Left lung (tissue), 10 donors: ENCODE measurements around the gene ITGA1. TPM values are rescaled to one million over a fixed set of nuclear protein-coding genes. Genes with fewer than 3 reads are reported as not detected.

Experiments used
- ATAC-seq: fragments of 200-7000 bp; cut with Tn5 transposase; one replicate; pipeline ENCODE4 v1.9.1; 2020; ENCODE audit warnings: moderate library complexity
- DNase-seq, 4 donors: peaks; one replicate each; pipeline ENCODE4 v3.0.0-alpha.2; 2013 to 2020
- H3K27ac ChIP-seq, 2 donors: fragments of 200-600 bp; sonication (generic) in 1 of 2; one replicate each; pipeline versions ENCODE4 v1.5.0 to v1.8.0; 2020 to 2021
- H3K27me3 ChIP-seq, 2 donors: fragments of 200-600 bp; sonication (generic) in 1 of 2; one replicate each; pipeline versions ENCODE4 v1.5.0 to v1.8.0; 2020 to 2021
- H3K36me3 ChIP-seq, 2 donors: fragments of 200-600 bp; sonication (generic) in 1 of 2; one replicate each; pipeline versions ENCODE4 v1.5.0 to v1.8.0; 2020 to 2021
- H3K4me1 ChIP-seq, 2 donors: fragments of 200-600 bp; one replicate each; pipeline ENCODE4 v1.8.0; 2021
- H3K4me3 ChIP-seq, 2 donors: fragments of 200-600 bp; sonication (generic) in 1 of 2; one replicate each; pipeline versions ENCODE4 v1.5.0 to v1.8.0; 2020 to 2021; ENCODE audit warnings: mild to moderate bottlenecking in 1 of 2
- H3K9me3 ChIP-seq, 2 donors: fragments of 200-600 bp; sonication (generic) in 1 of 2; one replicate each; pipeline versions ENCODE4 v1.5.0 to v1.8.0; 2020 to 2021
- CTCF ChIP-seq, 2 donors: fragments of 200-600 bp; sonication (generic) in 1 of 2; IDR thresholded peaks; one replicate each; pipeline versions ENCODE4 v1.5.0 to v1.8.0; 2021; ENCODE audit warnings: antibody characterized with exemption in 2 of 2
- intact Hi-C, 2 donors: fragments of 100-400 bp; cut with DNase I; formaldehyde crosslinking; loops; one replicate each; pipeline versions ENCODE4 v1.11.2 to v1.14.2; 2022
- polyA plus RNA-seq, 6 donors: library from polyadenylated mRNA; unstranded; fragments of 120-200 nt; gene quantifications; one replicate each; pipeline ENCODE4 v1.2.1, GENCODE V29; 2013; ENCODE audit not compliant: insufficient read length in 6 of 6
- total RNA-seq, 2 donors: library from RNA; stranded (reverse); fragmentation: NEBNext Ultra II Directional; extraction: Animal tissue kit (Norgen Biotek cat#: 25700); gene quantifications; one replicate each; pipeline ENCODE4 v1.2.1, GENCODE V29; 2021
- donor health status: DM: no; HTN: yes; CAD: no.
- donor health status: DM: no; HTN: no; CAD: no.

ITGA1 gene
- total and polyA plus RNA-seq, 8 donors: 67.8 to 127 (median 88.2) TPM

- H3K27me3 ChIP-seq: no peaks in the 10 kb centered on the region
- H3K36me3 ChIP-seq: peaks cover 0 to 7% of the 10 kb centered on the region in 2 donors
- no peaks in the 10 kb centered on the region for H3K9me3 ChIP-seq
- intact Hi-C loops: loop anchor here in 1 of 2 donors (10.0 kb wide), 1 partner anchor 88 kb away; no protein-coding TSS in a partner anchor
- H3K4me3 ChIP-seq: no peak overlapping the region
- DNase-seq (peak in 2 of 4 donors; percentile 80 to 82), ATAC-seq (peak; percentile 72)
- peaks cover 6 to 21% of the 10 kb centered on the region in 2 donors for H3K4me1 ChIP-seq
- H3K27ac ChIP-seq: peak overlapping the region in 1 of 2 donors; percentile 60
- TF ChIP-seq CTCF (IDR thresholded peaks at IDR 0.05): no peak
Observed at GRCh38 chr5:52893105-52893504, 105.4 kb downstream of the ITGA1 start.

GRCh38 chr5:52893863-52894262 lies 106.1 kb downstream of the ITGA1 start:
- Histone ChIP-seq H3K4me3 (no peak overlapping the region), H3K27me3 (no peaks in the 10 kb centered on the region), H3K36me3 (no peaks in the 10 kb centered on the region), H3K4me1 (peaks cover 6 to 21% of the 10 kb centered on the region in 2 donors), H3K9me3 (no peaks in the 10 kb centered on the region), H3K27ac (peak overlapping the region in 1 of 2 donors; percentile 60)
- no peak for TF ChIP-seq CTCF (IDR thresholded peaks at IDR 0.05)
- ATAC-seq: no peak
- DNase-seq: no peak
- intact Hi-C loops: loop anchor here in 1 of 2 donors (10.0 kb wide), 1 partner anchor 89 kb away; no protein-coding TSS in a partner anchor

- no peak overlapping the region for H3K4me3 ChIP-seq
- ATAC-seq (no peak), DNase-seq (no peak)
- intact Hi-C loops: loop anchor here in 1 of 2 donors (10.0 kb wide), 1 partner anchor 90 kb away; no protein-coding TSS in a partner anchor
- H3K9me3 ChIP-seq: no peaks in the 10 kb centered on the region
- no peaks in the 10 kb centered on the region for H3K27me3 ChIP-seq
- H3K36me3 ChIP-seq: no peaks in the 10 kb centered on the region
- no peak for TF ChIP-seq CTCF (IDR thresholded peaks at IDR 0.05)
- peaks cover 6 to 21% of the 10 kb centered on the region in 2 donors for H3K4me1 ChIP-seq
- H3K27ac ChIP-seq: peak overlapping the region in 1 of 2 donors; percentile 60
Observed at GRCh38 chr5:52894451-52894850, 106.7 kb downstream of the ITGA1 start.

GRCh38 chr5:52895075-52895474 lies 107.4 kb downstream of the ITGA1 start:
- ATAC-seq: peak; percentile 45
- peak overlapping the region; percentile 35 to 60 for H3K27ac ChIP-seq
- intact Hi-C loops: loop anchor here in 1 of 2 donors (10.0 kb wide), 1 partner anchor 90 kb away; no protein-coding TSS in a partner anchor

More at GRCh38 chr5:52895075-52895474, 107.4 kb downstream of the ITGA1 start:
- Histone ChIP-seq H3K4me1 (peaks cover 6 to 21% of the 10 kb centered on the region in 2 donors), H3K27me3 (no peaks in the 10 kb centered on the region), H3K36me3 (no peaks in the 10 kb centered on the region), H3K4me3 (no peak overlapping the region), H3K9me3 (no peaks in the 10 kb centered on the region)
- DNase-seq: peak in 2 of 4 donors; percentile 75 to 86
- no peak for TF ChIP-seq CTCF (IDR thresholded peaks at IDR 0.05)
